Lung (tissue), 12 donors: ENCODE measurements around the gene AGPAT3. TPM values are rescaled to one million over a fixed set of nuclear protein-coding genes. Genes with fewer than 3 reads are reported as not detected.

Experiments used
- ATAC-seq: fragments of 200-7000 bp; cut with Tn5 transposase; one replicate; pipeline ENCODE4 v1.9.1; 2020; ENCODE audit warnings: moderate number of reproducible peaks; ENCODE audit not compliant: insufficient read depth, low FRiP score
- DNase-seq, 3 donors: peaks; one replicate each; pipeline ENCODE4 v3.0.0-alpha.2; 2013 to 2017
- H3K27ac ChIP-seq, 2 donors: one replicate each; pipeline ENCODE4 v1.5.1; 2013; ENCODE audit warnings: mild to moderate bottlenecking in 2 of 2, moderate library complexity in 2 of 2, control low read depth in 1 of 2, inconsistent platforms in 1 of 2, low read depth in 1 of 2, low read length in 1 of 2
- H3K27me3 ChIP-seq, 3 donors: one replicate each; pipeline ENCODE4 v1.5.1; 2013; ENCODE audit warnings: low read length in 2 of 3; ENCODE audit not compliant: control insufficient read depth in 3 of 3, insufficient read depth in 3 of 3
- H3K36me3 ChIP-seq, 4 donors: one replicate each; pipeline ENCODE4 v1.5.1; 2013; ENCODE audit warnings: low read length in 4 of 4, mild to moderate bottlenecking in 1 of 4, moderate library complexity in 1 of 4; ENCODE audit not compliant: control insufficient read depth in 4 of 4, insufficient read depth in 4 of 4
- H3K4me1 ChIP-seq, 5 donors: one replicate each; pipeline ENCODE4 v1.5.1; 2013; ENCODE audit warnings: low read length in 5 of 5, mild to moderate bottlenecking in 2 of 5, moderate library complexity in 1 of 5; ENCODE audit not compliant: control insufficient read depth in 5 of 5, insufficient read depth in 5 of 5
- H3K4me3 ChIP-seq: one replicate; pipeline ENCODE4 v1.5.1; 2013; ENCODE audit warnings: mild to moderate bottlenecking, control low read depth, moderate library complexity
- H3K9ac ChIP-seq, 2 donors: one replicate each; pipeline ENCODE4 v1.5.1; 2013; ENCODE audit warnings: low read length in 2 of 2, control low read depth in 1 of 2; ENCODE audit not compliant: insufficient read depth in 1 of 2
- H3K9me3 ChIP-seq, 4 donors: one replicate each; pipeline ENCODE4 v1.5.1; 2013; ENCODE audit warnings: low read length in 3 of 4, mild to moderate bottlenecking in 1 of 4, moderate library complexity in 1 of 4; ENCODE audit not compliant: control insufficient read depth in 4 of 4, insufficient read depth in 3 of 4
- CTCF ChIP-seq: IDR thresholded peaks from 2 replicates; pipeline ENCODE4 v1.5.1; 2012; ENCODE audit warnings: mild to moderate bottlenecking; ENCODE audit errors: control extremely low read depth, extremely low read depth
- WGBS, 2 donors: extraction: QIAGEN DNeasy Blood & Tissue Kit; methylation state at CpG; one replicate each; pipeline ENCODE4 v1.1.7; 2013; 5-methylcytosine and 5-hydroxymethylcytosine counted together
- polyA plus RNA-seq, 2 donors: library from polyadenylated mRNA; stranded (reverse); fragments of 200-250 nt; gene quantifications; one replicate each; pipeline ENCODE4 v1.2.1, GENCODE V29; 2013
- total RNA-seq, 2 donors: library from RNA; depleted of rRNA in 1 of 2; stranded (reverse); fragments of >200 nt in 1 of 2; gene quantifications; one replicate each; pipeline ENCODE4 v1.2.1, GENCODE V29; 2014 to 2021
- donor health status: control.
- donor health status: control.
- donor health status: Bipolar disorder and iron deficiency.
- donor health status: healthy.
- donor health status: DM: yes; HTN: yes; CAD: no.

AGPAT3 gene
- total and polyA plus RNA-seq, 4 donors = 29.4 to 120 (median 43.9) TPM

GRCh38 chr21:43916691-43917514, 51.9 kb downstream of the AGPAT3 start:
- no peak overlapping the region for H3K27ac ChIP-seq

GRCh38 chr21:43917515-43918384, 52.7 kb downstream of the AGPAT3 start:
- DNase-seq = no peak
- Histone ChIP-seq H3K27ac (no peak overlapping the region), H3K36me3 (peaks cover 0 to under 1% (median 0%) of the 10 kb centered on the region in 4 donors), H3K4me1 (peaks cover 0 to 16% (median 7%) of the 10 kb centered on the region in 5 donors), H3K9ac (no peak overlapping the region), H3K4me3 (no peak overlapping the region), H3K27me3 (no peaks in the 10 kb centered on the region), H3K9me3 (no peaks in the 10 kb centered on the region)
- no peak for TF ChIP-seq CTCF
- no peak for ATAC-seq
- 73 to 74% methylated on average over 12 of the region's 12 CpGs for WGBS, 2 donors

More at GRCh38 chr21:43916691-43917514, 51.9 kb downstream of the AGPAT3 start:
- WGBS, 2 donors = 23 to 47% methylated on average over 33 to 35 of the region's 35 CpGs
- Histone ChIP-seq H3K9ac (no peak overlapping the region), H3K4me1 (peaks cover 0 to 11% (median 6%) of the 10 kb centered on the region in 5 donors), H3K4me3 (no peak overlapping the region), H3K9me3 (peaks cover 0 to 3% (median 0%) of the 10 kb centered on the region in 4 donors), H3K27me3 (no peaks in the 10 kb centered on the region), H3K36me3 (peaks cover 0 to 8% (median 0%) of the 10 kb centered on the region in 4 donors)
- TF ChIP-seq CTCF = no peak
- ATAC-seq (no peak), DNase-seq (peak in 1 of 3 donors; percentile 34)

- Histone ChIP-seq H3K9ac (no peak overlapping the region), H3K4me1 (peaks cover 0 to 18% (median 7%) of the 10 kb centered on the region in 5 donors), H3K9me3 (no peaks in the 10 kb centered on the region), H3K36me3 (no peaks in the 10 kb centered on the region), H3K27me3 (no peaks in the 10 kb centered on the region), H3K4me3 (no peak overlapping the region), H3K27ac (no peak overlapping the region)
- WGBS, 2 donors = 63 to 77% methylated on average over 9 of the region's 9 CpGs
- no peak for DNase-seq
- TF ChIP-seq CTCF = no peak
- no peak for ATAC-seq
These were observed 53.4 kb downstream of the AGPAT3 start for GRCh38 chr21:43918385-43918947.
